ENCODE measurements around the gene MDFI.

MDFI gene

DNA sequence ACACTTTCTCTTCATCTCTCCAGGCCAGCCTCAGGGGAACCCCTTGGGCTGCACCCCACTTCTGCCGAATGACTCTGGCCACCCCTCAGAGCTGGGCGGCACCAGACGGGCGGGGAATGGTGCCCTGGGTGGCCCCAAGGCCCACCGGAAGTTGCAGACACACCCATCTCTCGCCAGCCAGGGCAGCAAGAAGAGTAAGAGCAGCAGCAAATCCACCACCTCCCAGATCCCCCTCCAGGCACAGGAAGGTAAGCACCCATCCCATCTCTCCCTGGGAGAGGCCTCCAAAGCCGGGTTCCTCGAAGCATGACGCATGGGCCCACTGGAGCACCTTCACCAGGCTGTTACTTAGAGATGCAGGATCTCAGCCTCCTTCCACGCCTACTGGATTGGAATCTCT is 11.3 kb downstream of the MDFI start:
- no peaks in the 10 kb centered on the region for H3K36me3 ChIP-seq (ENCODE audit: insufficient read depth, low read length)
- H4K20me1 ChIP-seq (ENCODE audit: insufficient read depth, low read length): no peaks in the 10 kb centered on the region

DNA sequence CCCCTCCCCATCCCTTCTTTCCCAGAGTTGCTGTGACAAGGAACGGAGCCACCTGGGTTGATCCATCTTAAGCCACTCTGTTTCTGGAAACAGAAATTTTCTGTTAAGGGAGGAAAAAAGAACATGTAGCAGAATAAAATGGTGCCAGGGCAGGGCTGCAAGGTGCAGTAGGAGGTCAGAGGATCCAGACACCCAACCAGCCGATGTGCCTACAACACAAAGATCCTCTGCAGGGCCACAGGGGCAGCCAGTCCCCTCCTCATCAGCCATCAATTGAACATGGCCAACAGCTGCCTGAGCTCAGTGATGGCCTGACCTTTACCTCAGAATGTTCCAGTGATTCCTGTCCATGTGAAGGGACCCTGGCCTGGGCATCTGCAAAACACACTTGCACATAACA is 11.9 kb downstream of the MDFI start:
- Histone ChIP-seq H3K79me2 (ENCODE audit: insufficient read depth, low read length) (no peaks in the 10 kb centered on the region), H3K4me1 (ENCODE audit: insufficient read depth, low read length, severe bottlenecking) (no peaks in the 10 kb centered on the region), H2AFZ (ENCODE audit: low read length) (no peak overlapping the region), H3K9me2 (ENCODE audit: low read depth, low read length) (no peaks in the 10 kb centered on the region), H3K9ac (ENCODE audit: low read length) (no peak overlapping the region), H3K4me2 (ENCODE audit: low read length) (no peak overlapping the region), H3K9me3 (ENCODE audit: low read length) (no peaks in the 10 kb centered on the region), H4K20me1 (ENCODE audit: insufficient read depth, low read length) (no peaks in the 10 kb centered on the region), H3K27ac (ENCODE audit: low read depth, low read length, poor library complexity, severe bottlenecking) (no peak overlapping the region), H3K4me3 (ENCODE audit: low read depth, low read length, poor library complexity, severe bottlenecking) (no peak overlapping the region), H3K36me3 (ENCODE audit: insufficient read depth, low read length) (no peaks in the 10 kb centered on the region), H3F3A (ENCODE audit: insufficient read depth, low read length) (no peaks in the 10 kb centered on the region), H3K27me3 (ENCODE audit: insufficient read depth, low read length) (peaks cover 4% of the 10 kb centered on the region; the same call in 1 of the 2 replicates)
- TF ChIP-seq, protein P1, sequence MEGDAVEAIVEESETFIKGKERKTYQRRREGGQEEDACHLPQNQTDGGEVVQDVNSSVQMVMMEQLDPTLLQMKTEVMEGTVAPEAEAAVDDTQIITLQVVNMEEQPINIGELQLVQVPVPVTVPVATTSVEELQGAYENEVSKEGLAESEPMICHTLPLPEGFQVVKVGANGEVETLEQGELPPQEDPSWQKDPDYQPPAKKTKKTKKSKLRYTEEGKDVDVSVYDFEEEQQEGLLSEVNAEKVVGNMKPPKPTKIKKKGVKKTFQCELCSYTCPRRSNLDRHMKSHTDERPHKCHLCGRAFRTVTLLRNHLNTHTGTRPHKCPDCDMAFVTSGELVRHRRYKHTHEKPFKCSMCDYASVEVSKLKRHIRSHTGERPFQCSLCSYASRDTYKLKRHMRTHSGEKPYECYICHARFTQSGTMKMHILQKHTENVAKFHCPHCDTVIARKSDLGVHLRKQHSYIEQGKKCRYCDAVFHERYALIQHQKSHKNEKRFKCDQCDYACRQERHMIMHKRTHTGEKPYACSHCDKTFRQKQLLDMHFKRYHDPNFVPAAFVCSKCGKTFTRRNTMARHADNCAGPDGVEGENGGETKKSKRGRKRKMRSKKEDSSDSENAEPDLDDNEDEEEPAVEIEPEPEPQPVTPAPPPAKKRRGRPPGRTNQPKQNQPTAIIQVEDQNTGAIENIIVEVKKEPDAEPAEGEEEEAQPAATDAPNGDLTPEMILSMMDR (IDR thresholded peaks at IDR 0.05; ENCODE audit: low read length): no peak
- no peak for TF ChIP-seq EZH2 (IDR thresholded peaks at IDR 0.05; ENCODE audit: borderline replicate concordance, low read length)

More for the DNA sequence above, 11.3 kb downstream of the MDFI start:
- Histone ChIP-seq H3K4me1 (ENCODE audit: insufficient read depth, low read length, severe bottlenecking) (no peaks in the 10 kb centered on the region), H3K4me2 (ENCODE audit: low read length) (no peak overlapping the region), H3K9me2 (ENCODE audit: low read depth, low read length) (no peaks in the 10 kb centered on the region), H3K27ac (ENCODE audit: low read depth, low read length, poor library complexity, severe bottlenecking) (no peak overlapping the region), H3K79me2 (ENCODE audit: insufficient read depth, low read length) (no peaks in the 10 kb centered on the region), H2AFZ (ENCODE audit: low read length) (no peak overlapping the region), H3K4me3 (ENCODE audit: low read depth, low read length, poor library complexity, severe bottlenecking) (no peak overlapping the region), H3K27me3 (ENCODE audit: insufficient read depth, low read length) (peaks cover 4% of the 10 kb centered on the region; the same call in 1 of the 2 replicates), H3K9ac (ENCODE audit: low read length) (no peak overlapping the region), H3F3A (ENCODE audit: insufficient read depth, low read length) (no peaks in the 10 kb centered on the region), H3K9me3 (ENCODE audit: low read length) (no peaks in the 10 kb centered on the region)
- TF ChIP-seq EZH2 (IDR thresholded peaks at IDR 0.05; ENCODE audit: borderline replicate concordance, low read length): no peak
- TF ChIP-seq, protein P1 (IDR thresholded peaks at IDR 0.05; ENCODE audit: low read length): no peak

DNA sequence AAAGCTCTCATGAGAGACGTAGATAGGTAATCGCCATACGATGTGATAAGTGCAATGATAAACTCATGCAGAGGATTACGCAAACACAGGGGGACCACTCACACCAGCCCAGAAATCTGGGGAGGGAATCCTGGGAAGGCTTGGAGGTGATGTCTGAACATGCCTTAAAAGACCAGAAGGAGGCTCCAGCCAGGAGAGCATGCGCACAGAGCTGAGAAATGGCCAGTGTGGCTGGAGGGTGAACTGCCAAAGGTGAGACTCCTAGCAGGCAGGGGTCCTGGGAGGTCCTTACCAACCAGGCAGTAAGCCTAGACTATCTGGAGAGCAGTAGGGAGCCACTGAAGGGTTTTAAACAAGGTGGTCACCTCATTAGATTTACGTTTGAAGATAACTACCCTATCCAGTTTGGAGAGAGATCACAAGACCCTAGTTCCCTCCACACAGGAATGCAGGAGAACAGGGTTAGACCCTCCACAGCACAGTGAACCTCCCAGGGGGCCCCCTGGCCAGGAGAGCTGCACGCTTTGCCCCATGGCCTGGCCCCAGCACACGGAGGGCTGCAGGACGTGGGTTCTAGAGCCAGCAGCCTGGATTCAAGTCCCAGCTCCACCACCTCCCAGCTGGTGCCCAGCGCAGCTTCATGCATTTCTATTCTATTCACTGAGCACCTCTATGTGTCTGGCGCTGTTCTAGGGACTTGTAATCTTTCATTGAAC is 13.1 kb downstream of the MDFI start:
- no peaks in the 10 kb centered on the region for H3K79me2 ChIP-seq (ENCODE audit: insufficient read depth, low read length)
- TF ChIP-seq, protein P1 (IDR thresholded peaks at IDR 0.05; ENCODE audit: low read length): no peak
- no peak for TF ChIP-seq EZH2 (IDR thresholded peaks at IDR 0.05; ENCODE audit: borderline replicate concordance, low read length)
- no peaks in the 10 kb centered on the region for H3K4me1 ChIP-seq (ENCODE audit: insufficient read depth, low read length, severe bottlenecking)
- no peaks in the 10 kb centered on the region for H3K9me2 ChIP-seq (ENCODE audit: low read depth, low read length)
- no peak overlapping the region for H3K4me2 ChIP-seq (ENCODE audit: low read length)
- H3F3A ChIP-seq (ENCODE audit: insufficient read depth, low read length): no peaks in the 10 kb centered on the region
- H3K27me3 ChIP-seq (ENCODE audit: insufficient read depth, low read length): no peaks in the 10 kb centered on the region; the same call in 1 of the 2 replicates
- H3K27ac ChIP-seq (ENCODE audit: low read depth, low read length, poor library complexity, severe bottlenecking): no peak overlapping the region
- no peaks in the 10 kb centered on the region for H3K9me3 ChIP-seq (ENCODE audit: low read length)
- H3K9ac ChIP-seq (ENCODE audit: low read length): no peak overlapping the region
- H3K36me3 ChIP-seq (ENCODE audit: insufficient read depth, low read length): no peaks in the 10 kb centered on the region
- no peaks in the 10 kb centered on the region for H4K20me1 ChIP-seq (ENCODE audit: insufficient read depth, low read length)
- H2AFZ ChIP-seq (ENCODE audit: low read length): no peak overlapping the region
- H3K4me3 ChIP-seq (ENCODE audit: low read depth, low read length, poor library complexity, severe bottlenecking): no peak overlapping the region

All from OCI-LY1 (cell line).